HG03521 (cell line): ENCODE data around the gene EFEMP2.

ENCODE experiments used
- ATAC-seq: cut with Tn5 transposase; IDR thresholded peaks from one replicate; pipeline ENCODE4 v1.9.1; 2021; ENCODE audit warnings: mild to moderate bottlenecking, moderate library complexity; ENCODE audit not compliant: unreplicated experiment

The EFEMP2 gene

GRCh38 chr11:65867284-65868071, 5.1 kb downstream of the EFEMP2 start:
- ATAC-seq: no peak

- ATAC-seq: no peak
Observed at GRCh38 chr11:65866509-65867283, 5.9 kb downstream of the EFEMP2 start.

GRCh38 chr11:65865550-65866172, 6.9 kb downstream of the EFEMP2 start:
- no peak for ATAC-seq

GRCh38 chr11:65864706-65865471, 7.7 kb downstream of the EFEMP2 start:
- ATAC-seq: no peak

GRCh38 chr11:65863889-65864705, 8.5 kb downstream of the EFEMP2 start:
- ATAC-seq: no peak

GRCh38 chr11:65862941-65863888, 9.4 kb downstream of the EFEMP2 start:
- ATAC-seq: no peak

GRCh38 chr11:65862191-65862735, 10.3 kb downstream of the EFEMP2 start:
- no peak for ATAC-seq

GRCh38 chr11:65861533-65862183, 10.9 kb downstream of the EFEMP2 start:
- no peak for ATAC-seq

- no peak for ATAC-seq
Observed at GRCh38 chr11:65861165-65861505, 11.5 kb downstream of the EFEMP2 start.

- no peak for ATAC-seq
Observed at GRCh38 chr11:65860278-65861164, 12.1 kb downstream of the EFEMP2 start, which contains the start of gene MUS81. Gene MUS81, plus strand, starts transcription at chr11:65860433. Its CDS starts 321 bp downstream, at chr11:65860754.

- ATAC-seq: no peak
Observed at GRCh38 chr11:65859812-65860277, 12.8 kb downstream of the EFEMP2 start.

GRCh38 chr11:65859095-65859811, 13.3 kb downstream of the EFEMP2 start:
- peak; percentile 50 for ATAC-seq

GRCh38 chr11:65858681-65859087, 13.9 kb downstream of the EFEMP2 start:
- ATAC-seq: no peak

GRCh38 chr11:65857853-65858680, 14.5 kb downstream of the EFEMP2 start, which contains the start of gene CFL1:
Gene CFL1, minus strand, starts transcription at chr11:65858180. Its CDS starts 81 bp downstream, at chr11:65858099.
- ATAC-seq: peak; percentile 50

- ATAC-seq: peak; percentile 2
Observed at GRCh38 chr11:65857500-65857852, 15.1 kb downstream of the EFEMP2 start.
